Measurements from ENCODE around the gene RBM14.

RBM14 gene

GRCh38 chr11:66625041-66625751 is 8.8 kb downstream of the RBM14 start:
- CTCF ChIA-PET = no interaction called here
- DNase-seq (ENCODE audit: extremely low spot score) = no peak
- POLR2A ChIA-PET = interaction anchor here (1.3 to 1.5 kb wide), 2 partner anchors 9 to 13 kb away, joined by 8 to 9 read pairs; partner anchors contain the start of genes RBM14 and RBM4
- TF ChIP-seq PKNOX1 (IDR thresholded peaks at IDR 0.05) (no peak), SUZ12 (IDR thresholded peaks at IDR 0.05) (no peak), FOXK2 (IDR thresholded peaks at IDR 0.05) (no peak), CTBP1 (IDR thresholded peaks at IDR 0.05; ENCODE audit: borderline replicate concordance) (no peak)

- CTCF ChIA-PET = no interaction called here
- TF ChIP-seq ZNF384 (IDR thresholded peaks at IDR 0.05) (no peak), LEF1 (IDR thresholded peaks at IDR 0.05; ENCODE audit: borderline replicate concordance) (no peak), ELF4 (IDR thresholded peaks at IDR 0.05) (no peak), NFRKB (IDR thresholded peaks at IDR 0.05) (no peak), FOXM1 (IDR thresholded peaks at IDR 0.05; ENCODE audit: borderline replicate concordance) (no peak), SUZ12 (IDR thresholded peaks at IDR 0.05) (no peak), PKNOX1 (IDR thresholded peaks at IDR 0.05) (no peak), FOXA1 (IDR thresholded peaks at IDR 0.05) (no peak), HDGF (IDR thresholded peaks at IDR 0.05; ENCODE audit: borderline replicate concordance) (no peak), FOXK2 (IDR thresholded peaks at IDR 0.05) (no peak), BHLHE40 (IDR thresholded peaks at IDR 0.05; ENCODE audit: borderline replicate concordance) (no peak), CTBP1 (IDR thresholded peaks at IDR 0.05; ENCODE audit: borderline replicate concordance) (no peak), L3MBTL2 (conservative IDR thresholded peaks at IDR 0.05) (no peak), TARDBP (IDR thresholded peaks at IDR 0.05) (no peak), ARNT (IDR thresholded peaks at IDR 0.05) (no peak), SP1 (IDR thresholded peaks at IDR 0.05) (no peak)
- POLR2A ChIA-PET = interaction anchor here (1.5 to 6.1 kb wide), 2 partner anchors 9 kb away, joined by 9 to 39 read pairs; partner anchors contain the start of gene RBM14
- no peak for DNase-seq (ENCODE audit: extremely low spot score)
Observed at GRCh38 chr11:66625752-66626149, 9.3 kb downstream of the RBM14 start.

GRCh38 chr11:66626382-66626781 is 10.0 kb downstream of the RBM14 start:
- TF ChIP-seq HDGF (IDR thresholded peaks at IDR 0.05; ENCODE audit: borderline replicate concordance) = no peak
- no peak for TF ChIP-seq SP1 (IDR thresholded peaks at IDR 0.05)
- no peak for TF ChIP-seq SUZ12 (IDR thresholded peaks at IDR 0.05)
- no peak for TF ChIP-seq NFRKB (IDR thresholded peaks at IDR 0.05)
- no peak for TF ChIP-seq CTBP1 (IDR thresholded peaks at IDR 0.05; ENCODE audit: borderline replicate concordance)
- no peak for TF ChIP-seq ZNF384 (IDR thresholded peaks at IDR 0.05)
- no peak for TF ChIP-seq LEF1 (IDR thresholded peaks at IDR 0.05; ENCODE audit: borderline replicate concordance)
- no peak for TF ChIP-seq BHLHE40 (IDR thresholded peaks at IDR 0.05; ENCODE audit: borderline replicate concordance)
- no peak for TF ChIP-seq ARNT (IDR thresholded peaks at IDR 0.05)
- TF ChIP-seq L3MBTL2 (conservative IDR thresholded peaks at IDR 0.05) = no peak
- TF ChIP-seq FOXA1 (IDR thresholded peaks at IDR 0.05) = no peak
- no peak for TF ChIP-seq PKNOX1 (IDR thresholded peaks at IDR 0.05)
- no peak for TF ChIP-seq FOXM1 (IDR thresholded peaks at IDR 0.05; ENCODE audit: borderline replicate concordance)
- TF ChIP-seq ELF4 (IDR thresholded peaks at IDR 0.05) = no peak
- no peak for TF ChIP-seq FOXK2 (IDR thresholded peaks at IDR 0.05)
- TF ChIP-seq TARDBP (IDR thresholded peaks at IDR 0.05) = no peak
- CTCF ChIA-PET = no interaction called here
- POLR2A ChIA-PET = interaction anchor here (1.0 to 6.1 kb wide), 2 partner anchors 9 to 34 kb away, joined by 3 to 39 read pairs; partner anchors contain the start of genes CCDC87 and RBM14

GRCh38 chr11:66626926-66627325 is 10.5 kb downstream of the RBM14 start:
- no peak for DNase-seq (ENCODE audit: extremely low spot score)
- ChIA-PET CTCF (interaction anchor here (1.4 kb wide), 1 partner anchor 11 kb away, joined by 4 read pairs; the partner anchor contains the start of gene RBM4), POLR2A (interaction anchor here (1.0 to 6.1 kb wide), 3 partner anchors 10 to 34 kb away, joined by 3 to 39 read pairs (median 15); partner anchors contain the start of genes CCDC87, RBM14 and RBM4)

More at GRCh38 chr11:66626382-66626781, 10.0 kb downstream of the RBM14 start:
- no peak for DNase-seq (ENCODE audit: extremely low spot score)

More at GRCh38 chr11:66626926-66627325, 10.5 kb downstream of the RBM14 start:
- TF ChIP-seq FOXM1 (IDR thresholded peaks at IDR 0.05; ENCODE audit: borderline replicate concordance) (no peak), SUZ12 (IDR thresholded peaks at IDR 0.05) (no peak), FOXK2 (IDR thresholded peaks at IDR 0.05) (no peak), PKNOX1 (IDR thresholded peaks at IDR 0.05) (no peak), HDGF (IDR thresholded peaks at IDR 0.05; ENCODE audit: borderline replicate concordance) (no peak), BHLHE40 (IDR thresholded peaks at IDR 0.05; ENCODE audit: borderline replicate concordance) (no peak), NFRKB (IDR thresholded peaks at IDR 0.05) (no peak), ARNT (IDR thresholded peaks at IDR 0.05) (no peak), L3MBTL2 (conservative IDR thresholded peaks at IDR 0.05) (no peak), FOXA1 (IDR thresholded peaks at IDR 0.05) (no peak), ELF4 (IDR thresholded peaks at IDR 0.05) (no peak), ZNF384 (IDR thresholded peaks at IDR 0.05) (no peak), TARDBP (IDR thresholded peaks at IDR 0.05) (no peak), LEF1 (IDR thresholded peaks at IDR 0.05; ENCODE audit: borderline replicate concordance) (no peak), CTBP1 (IDR thresholded peaks at IDR 0.05; ENCODE audit: borderline replicate concordance) (no peak)
